ENCODE results near the gene DNAJC15. TPM values are rescaled to one million over a fixed set of nuclear protein-coding genes. Genes with fewer than 3 reads are reported as not detected.

Gene DNAJC15
- total RNA-seq, 4 donors from 2014 or later, result 5.5 to 12.1 (median 10.9) TPM

- ATAC-seq (ENCODE audit: low FRiP score) (no peak), DNase-seq (ENCODE audit: low spot score) (no peak)
- TF ChIP-seq CTCF (IDR thresholded peaks at IDR 0.05), result no peak
Measured at GRCh38 chr13:43115141-43115540, 91.8 kb downstream of the DNAJC15 start.

- ATAC-seq (ENCODE audit: low FRiP score) (no peak), DNase-seq (ENCODE audit: low spot score) (no peak)
- TF ChIP-seq CTCF (IDR thresholded peaks at IDR 0.05), result no peak
Measured at GRCh38 chr13:43116242-43116641, 92.9 kb downstream of the DNAJC15 start.

GRCh38 chr13:43118521-43118920 is 95.1 kb downstream of the DNAJC15 start:
- TF ChIP-seq CTCF (IDR thresholded peaks at IDR 0.05), result no peak
- no peak for ATAC-seq (ENCODE audit: low FRiP score)
- no peak for DNase-seq (ENCODE audit: low spot score)

DNA sequence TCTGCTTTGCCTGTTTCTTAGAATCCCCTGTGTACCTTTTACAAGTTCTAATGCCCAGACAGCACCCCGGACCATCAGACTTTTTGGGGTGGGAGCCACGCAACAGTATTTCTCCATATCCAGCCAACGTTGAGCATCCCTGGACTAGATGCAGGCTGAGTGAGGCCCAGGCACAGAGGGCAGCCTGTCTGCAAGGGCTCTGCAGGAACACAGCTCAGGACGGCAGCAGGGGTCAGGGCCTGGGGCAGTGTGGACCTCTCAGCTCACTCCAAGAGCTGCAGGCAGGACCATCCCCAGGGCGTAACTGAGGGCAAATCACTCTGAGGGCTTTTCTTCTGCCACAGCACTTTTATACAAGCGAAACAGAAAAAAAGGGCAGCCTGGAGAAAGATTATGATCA is 95.8 kb downstream of the DNAJC15 start:
- TF ChIP-seq CTCF (IDR thresholded peaks at IDR 0.05), result no peak
- ATAC-seq (ENCODE audit: low FRiP score) (no peak), DNase-seq (ENCODE audit: low spot score) (no peak)

DNA sequence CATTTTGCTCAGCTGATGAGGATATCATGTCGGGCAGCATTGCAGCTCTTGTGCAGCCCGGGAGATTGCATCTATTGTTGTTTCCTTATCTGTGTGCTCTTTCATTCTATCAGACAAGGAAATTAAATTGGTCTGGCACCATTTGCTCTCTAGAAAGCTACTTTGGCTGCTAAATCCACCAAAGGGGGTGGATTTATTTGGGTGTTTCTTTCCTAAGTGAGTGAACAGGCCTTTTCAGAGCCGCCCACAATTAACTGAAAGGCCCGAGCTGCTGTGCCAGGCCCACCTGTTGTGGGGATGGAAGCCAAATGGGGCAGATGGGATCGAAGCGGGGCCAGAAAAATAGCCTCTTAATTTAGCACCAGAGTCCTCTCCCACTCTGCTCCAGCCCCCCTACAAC is 99.4 kb downstream of the DNAJC15 start:
- DNase-seq (ENCODE audit: low spot score) (no peak), ATAC-seq (ENCODE audit: low FRiP score) (no peak)
- no peak for TF ChIP-seq CTCF (IDR thresholded peaks at IDR 0.05)

DNA sequence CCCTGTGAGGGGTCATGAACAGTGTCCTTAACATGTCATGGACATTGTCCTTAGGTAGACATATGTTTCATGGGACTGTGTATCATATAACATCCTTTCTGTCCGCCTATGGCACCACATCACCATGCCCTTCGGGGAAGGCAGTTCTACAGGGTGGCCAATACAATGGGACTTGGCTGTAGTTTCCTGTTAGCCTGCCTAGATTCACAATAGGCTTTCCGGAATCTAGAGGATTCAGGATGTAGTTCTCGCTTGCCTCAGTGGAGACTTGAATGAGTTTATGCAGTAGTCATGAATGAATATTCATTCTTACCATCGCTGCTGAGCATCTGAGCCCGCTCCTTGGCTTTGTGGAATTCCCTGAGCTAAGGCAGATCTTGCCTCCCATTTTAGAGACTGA is 100.5 kb downstream of the DNAJC15 start:
- TF ChIP-seq CTCF (IDR thresholded peaks at IDR 0.05), result no peak
- DNase-seq (ENCODE audit: low spot score) (no peak), ATAC-seq (ENCODE audit: low FRiP score) (no peak)

- ATAC-seq (ENCODE audit: low FRiP score) (no peak), DNase-seq (ENCODE audit: low spot score) (no peak)
- TF ChIP-seq CTCF (IDR thresholded peaks at IDR 0.05), result no peak
Measured at GRCh38 chr13:43124490-43124889, 101.1 kb downstream of the DNAJC15 start.
